IPS-20b (cell line): ENCODE data around the gene RBKS.

Experiments used
- H3K27ac ChIP-seq: one replicate; pipeline ENCODE4 v1.5.1; 2013; ENCODE audit warnings: low read length
- H3K27me3 ChIP-seq: 2 replicates; pipeline ENCODE4 v1.6.1; 2013; ENCODE audit warnings: mild to moderate bottlenecking, low read length, inconsistent platforms; ENCODE audit not compliant: insufficient read depth
- H3K36me3 ChIP-seq: 2 replicates; pipeline ENCODE4 v1.6.1; 2013; ENCODE audit warnings: low read depth, mild to moderate bottlenecking, inconsistent platforms, low read length, moderate library complexity; ENCODE audit not compliant: insufficient read depth
- H3K4me1 ChIP-seq: 2 replicates; pipeline ENCODE4 v1.6.1; 2013; ENCODE audit warnings: mild to moderate bottlenecking, control low read depth, inconsistent platforms, low read length, moderate library complexity; ENCODE audit not compliant: insufficient read depth
- H3K4me3 ChIP-seq: 2 replicates; pipeline ENCODE4 v1.5.1; 2013; ENCODE audit warnings: mild to moderate bottlenecking, low read length, inconsistent platforms
- H3K9ac ChIP-seq: 2 replicates; pipeline ENCODE4 v1.6.1; 2013; ENCODE audit warnings: low read depth, mild to moderate bottlenecking, inconsistent platforms, low read length, moderate library complexity
- H3K9me3 ChIP-seq: 2 replicates; pipeline ENCODE4 v1.6.1; 2013; ENCODE audit warnings: mild to moderate bottlenecking, low read depth, low read length, inconsistent platforms; ENCODE audit not compliant: insufficient read depth

Gene RBKS

DNA sequence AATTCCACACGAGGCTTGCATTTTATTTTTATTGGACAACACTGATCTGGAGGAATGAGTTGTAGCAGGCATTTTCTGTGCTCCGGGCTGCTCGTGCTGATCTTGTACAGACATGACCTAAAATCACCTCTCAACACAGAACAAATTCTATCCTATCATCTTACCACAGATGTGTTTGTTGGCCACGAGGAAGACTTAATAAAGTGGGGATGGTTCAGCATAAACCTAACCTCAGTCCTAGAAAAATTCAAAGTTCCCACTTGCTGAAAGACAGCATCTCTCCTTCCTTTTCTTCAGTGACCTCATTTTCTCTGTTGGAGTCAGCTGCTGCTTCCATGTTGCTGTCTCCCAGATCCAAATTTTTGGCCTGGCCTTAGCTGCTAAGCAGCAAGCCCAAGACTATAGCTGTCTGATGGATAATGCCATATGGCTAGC is 45.3 kb downstream of the RBKS start:
- no peaks in the 10 kb centered on the region for H3K4me1 ChIP-seq
- H3K9me3 ChIP-seq = no peaks in the 10 kb centered on the region

DNA sequence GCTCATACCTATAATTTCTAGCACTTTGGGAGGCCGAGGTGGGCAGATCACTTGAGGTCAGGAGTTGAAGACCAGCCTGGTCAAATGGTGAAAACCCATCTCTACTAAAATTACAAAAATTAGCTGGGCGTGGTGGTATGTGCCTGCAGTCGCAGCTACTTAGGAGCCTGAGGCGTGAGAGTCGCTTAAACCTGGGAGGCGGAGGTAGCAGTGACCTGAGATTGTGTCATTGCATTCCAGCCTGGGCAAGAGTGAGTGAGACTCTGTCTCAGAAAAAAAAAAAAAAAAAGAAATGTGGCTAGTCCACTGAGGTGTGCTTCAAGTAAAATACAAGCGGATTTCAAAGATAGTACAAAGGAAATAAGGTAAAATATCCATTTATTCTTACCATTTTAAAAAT is 46.2 kb downstream of the RBKS start:
- no peaks in the 10 kb centered on the region for H3K4me1 ChIP-seq
- no peaks in the 10 kb centered on the region for H3K27me3 ChIP-seq
- no peaks in the 10 kb centered on the region for H3K36me3 ChIP-seq
- no peaks in the 10 kb centered on the region for H3K9me3 ChIP-seq
- no peak overlapping the region for H3K4me3 ChIP-seq
- H3K27ac ChIP-seq = no peak overlapping the region
- H3K9ac ChIP-seq = no peak overlapping the region

More for the DNA sequence above, 45.3 kb downstream of the RBKS start:
- Histone ChIP-seq H3K9ac (no peak overlapping the region), H3K27me3 (no peaks in the 10 kb centered on the region), H3K36me3 (no peaks in the 10 kb centered on the region), H3K4me3 (no peak overlapping the region), H3K27ac (no peak overlapping the region)

DNA sequence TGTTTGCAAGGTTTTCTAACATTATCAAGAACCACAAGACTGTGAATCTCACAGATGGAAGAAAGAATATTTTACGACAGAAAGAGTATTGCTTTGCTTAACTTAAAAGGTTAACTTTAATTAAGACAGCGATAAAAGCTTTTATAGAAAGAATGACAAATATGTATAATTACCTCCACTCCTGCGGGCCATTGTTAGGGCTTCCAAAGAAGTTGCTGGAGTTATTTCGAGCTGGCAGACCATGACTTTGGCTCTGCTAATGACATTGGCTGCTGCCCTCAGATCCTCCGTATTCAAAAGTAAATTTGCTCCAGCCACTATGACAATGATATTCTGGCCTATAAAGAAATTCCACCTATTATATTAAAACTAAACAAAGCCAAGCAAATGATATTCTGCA is 47.3 kb downstream of the RBKS start:
- Histone ChIP-seq H3K9ac (no peak overlapping the region), H3K4me3 (no peak overlapping the region), H3K4me1 (no peaks in the 10 kb centered on the region), H3K27ac (no peak overlapping the region), H3K36me3 (no peaks in the 10 kb centered on the region), H3K27me3 (no peaks in the 10 kb centered on the region), H3K9me3 (no peaks in the 10 kb centered on the region)

DNA sequence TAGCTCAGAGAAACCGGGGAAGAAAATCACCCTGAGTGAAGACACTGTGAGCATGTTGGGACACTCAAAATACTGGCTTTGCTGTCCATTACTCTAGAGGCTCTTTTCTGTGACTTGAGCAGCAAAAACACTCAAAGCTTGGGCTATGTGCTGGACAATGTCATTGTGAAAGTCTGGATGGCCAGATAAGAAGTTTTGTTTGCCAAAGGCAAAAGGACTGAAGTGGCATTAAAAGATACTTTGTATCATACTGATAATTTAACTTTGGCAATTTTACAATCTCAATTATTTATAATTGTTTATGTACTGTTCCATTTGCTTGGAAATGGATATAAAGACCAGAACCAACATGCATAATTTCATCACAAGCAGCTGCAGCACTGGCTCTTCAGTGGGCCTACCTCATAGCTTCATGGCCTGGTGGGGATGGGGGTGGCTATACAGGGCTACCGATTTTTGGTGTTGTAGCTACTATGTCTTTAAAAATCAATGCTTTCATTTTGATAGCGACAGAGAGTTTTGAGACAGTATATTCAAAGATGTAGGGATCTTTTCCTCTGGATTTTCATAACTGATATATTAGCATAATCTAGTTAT is 51.1 kb downstream of the RBKS start:
- H3K36me3 ChIP-seq = no peaks in the 10 kb centered on the region
- H3K4me1 ChIP-seq = no peaks in the 10 kb centered on the region
- H3K9me3 ChIP-seq = no peaks in the 10 kb centered on the region
- H3K27me3 ChIP-seq = no peaks in the 10 kb centered on the region
- H3K27ac ChIP-seq = no peak overlapping the region
- no peak overlapping the region for H3K9ac ChIP-seq
- no peak overlapping the region for H3K4me3 ChIP-seq

DNA sequence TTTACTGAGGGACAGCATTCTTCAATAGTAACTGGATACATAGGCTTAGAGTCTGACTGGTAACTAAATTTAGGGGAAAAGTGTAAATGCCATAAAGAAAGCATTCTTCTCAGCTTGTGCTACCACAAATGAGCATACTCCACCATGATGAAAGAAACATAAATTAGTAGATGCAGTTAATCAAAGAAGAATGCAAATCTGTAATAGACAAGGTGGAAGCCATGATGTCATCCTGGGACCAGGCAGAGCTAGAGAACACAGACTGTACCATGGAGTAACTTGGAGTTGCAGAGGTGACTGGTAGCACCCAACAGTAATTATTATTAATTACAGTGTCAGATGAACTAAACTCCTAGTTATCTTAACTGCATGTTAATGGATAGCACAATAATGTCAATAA is 51.7 kb downstream of the RBKS start:
- H3K9ac ChIP-seq = no peak overlapping the region
- H3K27ac ChIP-seq = no peak overlapping the region
- H3K27me3 ChIP-seq = no peaks in the 10 kb centered on the region
- no peak overlapping the region for H3K4me3 ChIP-seq
- H3K9me3 ChIP-seq = no peaks in the 10 kb centered on the region
- no peaks in the 10 kb centered on the region for H3K36me3 ChIP-seq
- no peaks in the 10 kb centered on the region for H3K4me1 ChIP-seq

DNA sequence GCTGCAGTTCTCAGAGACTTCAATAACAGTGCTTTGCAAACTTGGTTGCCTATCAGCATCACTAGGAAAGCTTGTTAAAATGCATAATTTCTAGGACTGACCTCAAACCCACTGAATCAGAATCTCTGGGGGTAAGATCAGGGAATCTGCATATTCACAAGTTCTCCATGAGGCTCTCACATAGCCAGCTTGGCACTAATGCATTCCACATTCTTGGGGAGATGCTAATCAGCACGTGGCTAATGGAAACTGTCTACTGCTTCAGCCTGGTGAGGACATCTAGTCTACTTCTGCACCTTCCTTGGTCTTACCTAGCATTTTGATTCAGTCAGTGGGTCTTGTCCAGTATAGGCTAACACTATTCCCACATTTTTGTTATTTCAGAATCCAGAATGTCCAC is 56.3 kb downstream of the RBKS start:
- Histone ChIP-seq H3K9ac (no peak overlapping the region), H3K27ac (no peak overlapping the region)

DNA sequence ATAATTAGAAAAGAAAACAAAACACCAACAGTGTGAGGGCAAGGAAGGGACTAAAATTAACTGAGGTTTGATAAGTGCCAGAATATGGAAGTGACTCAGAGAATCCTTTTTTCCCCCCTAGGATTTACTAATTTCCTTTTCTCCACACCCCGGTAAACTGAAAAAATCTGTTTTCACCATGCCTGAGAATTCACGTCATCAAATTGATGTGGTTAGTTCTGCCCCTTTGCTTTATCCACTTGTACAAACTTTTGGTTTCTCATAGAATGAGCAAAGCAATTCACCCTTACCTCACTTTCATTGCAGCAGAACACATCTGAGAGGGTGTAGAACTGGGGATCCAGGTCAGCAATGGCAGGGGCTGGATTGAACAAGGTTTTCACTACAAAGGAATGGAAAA is 57.8 kb downstream of the RBKS start:
- H3K4me1 ChIP-seq = no peaks in the 10 kb centered on the region
- no peaks in the 10 kb centered on the region for H3K27me3 ChIP-seq
- H3K9me3 ChIP-seq = no peaks in the 10 kb centered on the region
- no peak overlapping the region for H3K9ac ChIP-seq
- no peak overlapping the region for H3K4me3 ChIP-seq
- H3K36me3 ChIP-seq = no peaks in the 10 kb centered on the region
- H3K27ac ChIP-seq = no peak overlapping the region

More for the DNA sequence above, 56.3 kb downstream of the RBKS start:
- Histone ChIP-seq H3K9me3 (no peaks in the 10 kb centered on the region), H3K4me1 (no peaks in the 10 kb centered on the region), H3K4me3 (no peak overlapping the region), H3K36me3 (no peaks in the 10 kb centered on the region), H3K27me3 (no peaks in the 10 kb centered on the region)

DNA sequence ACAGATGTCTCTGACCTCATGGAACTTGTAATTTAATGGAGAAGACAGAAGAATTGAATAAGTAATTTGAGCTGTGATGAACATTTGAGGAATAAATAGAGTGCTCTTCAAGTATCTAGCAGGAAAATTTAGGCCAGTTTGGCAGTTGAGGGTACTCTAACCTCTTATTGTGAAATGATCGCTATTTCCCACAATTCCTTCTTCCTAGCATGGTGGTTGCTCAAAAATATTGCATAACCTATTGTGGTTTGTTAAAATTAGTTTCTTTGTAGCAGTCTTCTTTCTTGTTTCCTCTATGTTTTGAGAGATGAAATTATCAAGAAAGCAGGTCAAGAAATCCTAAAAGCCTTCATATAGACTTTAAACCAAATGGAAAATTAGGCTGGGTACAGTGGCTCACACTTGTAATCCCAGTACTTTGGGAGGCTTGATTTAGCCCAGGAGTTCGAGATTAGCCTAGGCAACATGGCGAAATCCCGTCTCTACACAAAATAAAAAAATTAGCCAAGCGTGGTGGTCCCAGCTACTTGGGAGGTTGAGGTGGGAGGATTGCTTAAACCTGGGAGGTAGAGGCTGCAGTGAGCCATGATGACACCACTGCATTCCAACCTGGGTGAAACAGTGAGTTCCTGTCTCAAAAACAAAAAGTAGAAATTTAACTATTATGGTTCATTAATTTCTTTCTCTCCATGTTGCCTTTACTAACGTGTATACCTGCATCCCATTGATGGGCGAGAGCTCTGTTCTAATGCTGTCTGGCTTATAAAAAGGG is 58.7 kb downstream of the RBKS start:
- H3K36me3 ChIP-seq = no peaks in the 10 kb centered on the region
- H3K9me3 ChIP-seq = no peaks in the 10 kb centered on the region
- H3K9ac ChIP-seq = no peak overlapping the region
- H3K27me3 ChIP-seq = no peaks in the 10 kb centered on the region
- no peaks in the 10 kb centered on the region for H3K4me1 ChIP-seq
- H3K27ac ChIP-seq = no peak overlapping the region
- H3K4me3 ChIP-seq = no peak overlapping the region

DNA sequence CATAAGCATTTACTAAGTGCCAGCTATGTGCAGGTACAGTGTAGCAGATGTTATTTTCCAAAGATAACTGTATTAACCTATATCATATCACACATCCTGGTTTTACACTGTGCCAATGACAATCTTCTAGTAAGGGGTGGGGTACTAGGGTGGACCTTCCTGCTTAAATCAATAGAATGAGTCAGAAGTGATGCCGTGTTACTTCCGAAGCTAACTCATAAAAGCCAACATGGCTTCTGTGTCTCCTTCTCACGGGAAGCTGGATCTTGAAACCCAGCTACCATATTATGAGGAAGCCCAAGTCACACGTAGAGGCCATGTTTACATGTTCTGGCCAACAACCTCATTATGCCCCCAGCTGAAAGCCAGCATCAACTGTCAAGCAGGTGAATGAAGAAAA is 59.5 kb downstream of the RBKS start:
- Histone ChIP-seq H3K9ac (no peak overlapping the region), H3K36me3 (no peaks in the 10 kb centered on the region), H3K27ac (no peak overlapping the region), H3K27me3 (no peaks in the 10 kb centered on the region), H3K9me3 (no peaks in the 10 kb centered on the region), H3K4me3 (no peak overlapping the region), H3K4me1 (no peaks in the 10 kb centered on the region)

DNA sequence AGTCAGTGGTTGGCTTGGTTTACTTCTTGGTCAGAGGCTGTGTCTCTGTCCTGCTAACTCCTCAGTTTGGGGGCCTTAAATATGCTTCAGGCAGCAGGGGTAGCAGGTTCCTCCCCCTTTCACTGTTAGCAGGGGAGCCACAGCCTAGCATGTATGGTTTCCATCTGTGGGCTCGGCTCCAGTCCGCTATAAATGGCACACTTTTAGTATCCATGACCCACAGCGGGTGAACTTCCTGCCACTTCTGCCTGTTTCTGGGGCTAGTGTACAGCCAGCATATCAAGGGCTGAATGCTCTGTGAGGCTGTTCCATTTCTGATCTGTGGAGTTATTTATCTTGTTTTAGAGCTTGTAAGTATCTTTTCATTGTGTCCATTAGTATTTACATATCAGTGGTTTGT is 60.4 kb downstream of the RBKS start:
- H3K4me3 ChIP-seq = no peak overlapping the region

DNA sequence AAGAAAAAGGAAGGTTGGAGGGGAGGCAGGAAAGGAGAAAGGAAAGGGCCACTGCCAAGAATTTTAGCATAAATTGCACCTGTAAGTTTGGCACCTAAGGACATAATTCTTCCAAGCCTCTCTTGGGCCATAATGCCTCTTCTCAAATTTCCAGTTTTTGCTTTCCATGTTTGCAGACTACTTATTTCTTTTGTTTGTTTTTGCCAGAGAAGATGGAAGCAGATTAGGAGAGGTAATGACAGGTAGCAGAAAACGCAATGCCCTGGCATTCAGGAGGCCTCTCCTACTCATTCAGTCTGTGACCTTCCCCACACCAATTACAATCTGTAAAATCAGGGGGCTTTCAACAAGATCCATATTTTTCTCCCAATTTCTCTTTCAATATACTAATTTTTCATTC is 61.9 kb downstream of the RBKS start:
- Histone ChIP-seq H3K9me3 (peaks cover 7% of the 10 kb centered on the region; the same call in 1 of the 2 replicates), H3K27ac (no peak overlapping the region), H3K4me1 (no peaks in the 10 kb centered on the region), H3K9ac (no peak overlapping the region), H3K36me3 (no peaks in the 10 kb centered on the region), H3K4me3 (no peak overlapping the region), H3K27me3 (no peaks in the 10 kb centered on the region)

More for the DNA sequence above, 60.4 kb downstream of the RBKS start:
- no peaks in the 10 kb centered on the region for H3K36me3 ChIP-seq
- H3K27ac ChIP-seq = no peak overlapping the region
- H3K9ac ChIP-seq = no peak overlapping the region
- H3K27me3 ChIP-seq = no peaks in the 10 kb centered on the region
- no peaks in the 10 kb centered on the region for H3K4me1 ChIP-seq
- no peaks in the 10 kb centered on the region for H3K9me3 ChIP-seq

DNA sequence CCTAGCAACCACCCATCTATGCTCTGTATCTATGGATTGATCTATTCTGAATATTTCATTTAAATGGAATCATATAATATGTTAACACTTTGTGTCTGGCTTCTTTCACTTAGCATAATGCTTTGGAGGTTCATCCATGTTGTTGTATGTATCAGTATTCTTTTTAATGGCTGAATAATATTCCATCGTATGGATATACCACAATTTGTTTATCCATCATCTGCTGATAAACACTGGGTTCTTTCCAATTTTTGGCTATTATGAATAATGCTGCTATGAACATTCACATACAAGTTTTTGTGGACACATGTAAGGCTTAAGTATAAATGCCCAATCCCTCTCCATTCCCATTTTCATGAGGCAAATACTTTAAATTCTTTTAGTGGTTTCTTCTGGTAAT is 65.8 kb downstream of the RBKS start:
- Histone ChIP-seq H3K27ac (no peak overlapping the region), H3K9ac (no peak overlapping the region), H3K4me1 (no peaks in the 10 kb centered on the region), H3K9me3 (peaks cover 7% of the 10 kb centered on the region; the same call in 1 of the 2 replicates), H3K36me3 (no peaks in the 10 kb centered on the region), H3K27me3 (no peaks in the 10 kb centered on the region), H3K4me3 (no peak overlapping the region)
